Mesothelial cell of epicardium (in vitro differentiated cells): ENCODE measurements around the gene CDH23. TPM values are rescaled to one million over a fixed set of nuclear protein-coding genes. Genes with fewer than 3 reads are reported as not detected.
A peak's percentile ranks its signal among the peaks of the same experiment; 100 is the strongest.

Source experiments
- DNase-seq, 2 experiments: peaks; one replicate each; pipeline ENCODE4 v3.0.0; 2021; ENCODE audit warnings: low spot score in 2 of 2; ENCODE audit not compliant: unreplicated experiment in 2 of 2
- H3K27ac Mint-ChIP-seq: 2 replicates; pipeline ENCODE4 v1.8.0; 2021; ENCODE audit warnings: mixed read lengths
- H3K27me3 Mint-ChIP-seq: 2 replicates; pipeline ENCODE4 v1.8.0; 2021; ENCODE audit warnings: low read depth, mixed read lengths
- H3K36me3 Mint-ChIP-seq: 2 replicates; pipeline ENCODE4 v1.8.0; 2021; ENCODE audit warnings: mixed read lengths
- H3K4me1 Mint-ChIP-seq: 2 replicates; pipeline ENCODE4 v1.8.0; 2021; ENCODE audit warnings: mixed read lengths
- H3K4me3 Mint-ChIP-seq: 2 replicates; pipeline ENCODE4 v1.8.0; 2021; ENCODE audit warnings: mild to moderate bottlenecking, moderate library complexity, mixed read lengths
- H3K9me3 Mint-ChIP-seq: 2 replicates; pipeline ENCODE4 v1.8.0; 2021; ENCODE audit warnings: mixed read lengths
- CTCF ChIP-seq: fragments of 200-600 bp; sonication (generic); IDR thresholded peaks from one replicate; pipeline ENCODE4 v1.5.0; 2021; ENCODE audit warnings: antibody characterized with exemption; ENCODE audit not compliant: unreplicated experiment
- total RNA-seq: library from RNA; stranded (reverse); gene quantifications from 3 replicates; pipeline ENCODE4 v1.2.1, GENCODE V29; 2021

The CDH23 gene
- total RNA-seq, 1 donor from 2014 or later, result 2.5 TPM

GRCh38 chr10:71525092-71525491 is 128.4 kb downstream of the CDH23 start:
- Mint-ChIP-seq H3K27ac (no peak overlapping the region), H3K27me3 (no peaks in the 10 kb centered on the region), H3K9me3 (no peaks in the 10 kb centered on the region), H3K4me3 (no peak overlapping the region), H3K36me3 (no peaks in the 10 kb centered on the region), H3K4me1 (peaks cover 38% of the 10 kb centered on the region)
- no peak for TF ChIP-seq CTCF
- no peak for DNase-seq

- no peak for DNase-seq
- no peaks in the 10 kb centered on the region for H3K9me3 Mint-ChIP-seq
- H3K4me1 Mint-ChIP-seq, result peaks cover 45% of the 10 kb centered on the region
- TF ChIP-seq CTCF, result no peak
- no peaks in the 10 kb centered on the region for H3K36me3 Mint-ChIP-seq
- no peak overlapping the region for H3K4me3 Mint-ChIP-seq
- no peaks in the 10 kb centered on the region for H3K27me3 Mint-ChIP-seq
- no peak overlapping the region for H3K27ac Mint-ChIP-seq
These were observed 129.0 kb downstream of the CDH23 start for GRCh38 chr10:71525721-71526120.

- no peak for DNase-seq
- peaks cover 47% of the 10 kb centered on the region for H3K4me1 Mint-ChIP-seq
These were observed 129.9 kb downstream of the CDH23 start for GRCh38 chr10:71526653-71527052.

GRCh38 chr10:71527135-71527534 is 130.4 kb downstream of the CDH23 start:
- no peaks in the 10 kb centered on the region for H3K27me3 Mint-ChIP-seq

More at GRCh38 chr10:71526653-71527052, 129.9 kb downstream of the CDH23 start:
- H3K9me3 Mint-ChIP-seq, result no peaks in the 10 kb centered on the region
- no peak for TF ChIP-seq CTCF
- no peaks in the 10 kb centered on the region for H3K27me3 Mint-ChIP-seq
- no peaks in the 10 kb centered on the region for H3K36me3 Mint-ChIP-seq
- H3K4me3 Mint-ChIP-seq, result no peak overlapping the region
- H3K27ac Mint-ChIP-seq, result no peak overlapping the region

GRCh38 chr10:71528371-71529206 is 131.9 kb downstream of the CDH23 start:
- Mint-ChIP-seq H3K9me3 (no peaks in the 10 kb centered on the region), H3K27me3 (no peaks in the 10 kb centered on the region), H3K36me3 (no peaks in the 10 kb centered on the region), H3K27ac (peak overlapping the region; percentile 89), H3K4me3 (peak overlapping the region; percentile 31), H3K4me1 (peaks cover 51% of the 10 kb centered on the region)
- no peak for DNase-seq
- no peak for TF ChIP-seq CTCF

More at GRCh38 chr10:71527135-71527534, 130.4 kb downstream of the CDH23 start:
- Mint-ChIP-seq H3K4me1 (peaks cover 48% of the 10 kb centered on the region), H3K36me3 (no peaks in the 10 kb centered on the region), H3K27ac (no peak overlapping the region), H3K9me3 (no peaks in the 10 kb centered on the region), H3K4me3 (no peak overlapping the region)
- no peak for DNase-seq
- TF ChIP-seq CTCF, result no peak
